DMS79 treated with DMSO at 0.1 percent for 48 hours (cell line): ENCODE data around the gene SPIB.
"Not testable (repeated sequence)": the region's sequence is repeated elsewhere in the genome, so short reads cannot be mapped to it uniquely, and the experiment has no call there.

Experiments used
- DNase-seq: peaks from one replicate; lab custom pipeline; 2025; lab: John Stamatoyannopoulos, UW

SPIB gene

GRCh38 chr19:50418176-50419021, at the start of gene SPIB:
Gene SPIB (plus strand): TSS chr19:50418938. CDS start chr19:50418963, 25 bp downstream.
- DNase-seq: no peak

GRCh38 chr19:50371914-50372475, 46.7 kb upstream of the SPIB start:
- DNase-seq: no peak

GRCh38 chr19:50376166-50377050, 42.3 kb upstream of the SPIB start, which contains the start of gene NR1H2:
Gene NR1H2 (plus strand): TSS chr19:50376457. CDS start chr19:50377606, 1,149 bp downstream.
- DNase-seq: peak; percentile 94

GRCh38 chr19:50377051-50377461, 41.7 kb upstream of the SPIB start:
- DNase-seq: no peak

- no peak for DNase-seq
Observed at GRCh38 chr19:50377517-50377916, 41.2 kb upstream of the SPIB start.

- no peak for DNase-seq
Observed at GRCh38 chr19:50378169-50378862, 40.4 kb upstream of the SPIB start.

- no peak for DNase-seq
Observed at GRCh38 chr19:50378863-50379236, 39.9 kb upstream of the SPIB start.

GRCh38 chr19:50379602-50380001, 39.1 kb upstream of the SPIB start:
- DNase-seq: no peak

- no peak for DNase-seq
Observed at GRCh38 chr19:50380137-50380536, 38.6 kb upstream of the SPIB start.

GRCh38 chr19:50380751-50381151, 38.0 kb upstream of the SPIB start:
- no peak for DNase-seq

- no peak for DNase-seq
Observed at GRCh38 chr19:50381881-50382729, 36.6 kb upstream of the SPIB start.

GRCh38 chr19:50383001-50383851, 35.5 kb upstream of the SPIB start:
- no peak for DNase-seq

- DNase-seq: peak; percentile 97
Observed at GRCh38 chr19:50383852-50384684, 34.7 kb upstream of the SPIB start, which contains the start of gene POLD1. Gene POLD1 (plus strand): TSS chr19:50384347. CDS start chr19:50398852, 14,505 bp downstream.

- DNase-seq: peak; percentile 65
Observed at GRCh38 chr19:50384685-50385535, 33.8 kb upstream of the SPIB start.

- DNase-seq: no peak
Observed at GRCh38 chr19:50387176-50387867, 31.4 kb upstream of the SPIB start.

GRCh38 chr19:50387868-50388245, 30.9 kb upstream of the SPIB start:
- no peak for DNase-seq

GRCh38 chr19:50390295-50390694, 28.4 kb upstream of the SPIB start:
- DNase-seq: not testable (repeated sequence)
